Left ventricle myocardium inferior (tissue), 1 donor: ENCODE data around the gene FILIP1L. TPM values are rescaled to one million over a fixed set of nuclear protein-coding genes. Genes with fewer than 3 reads are reported as not detected.

Source experiments
- DNase-seq: peaks from one replicate; pipeline ENCODE4 v3.0.0-alpha.2; 2020
- H3K27ac ChIP-seq: fragments of 200-600 bp; replicated peaks from 2 replicates; pipeline ENCODE4 v1.8.0; 2021
- H3K27me3 ChIP-seq: fragments of 200-600 bp; 2 replicates; pipeline ENCODE4 v1.8.0; 2021; ENCODE audit warnings: low read depth
- H3K36me3 ChIP-seq: fragments of 200-600 bp; 2 replicates; pipeline ENCODE4 v1.8.0; 2021
- H3K4me1 ChIP-seq: fragments of 200-600 bp; 2 replicates; pipeline ENCODE4 v1.8.0; 2021
- H3K4me3 ChIP-seq: fragments of 200-600 bp; 2 replicates; pipeline ENCODE4 v1.8.0; 2021; ENCODE audit warnings: mild to moderate bottlenecking, moderate library complexity
- H3K9me3 ChIP-seq: fragments of 200-600 bp; replicated peaks from 2 replicates; pipeline ENCODE4 v1.8.0; 2021
- intact Hi-C: fragments of 100-400 bp; cut with micrococcal nuclease; formaldehyde crosslinking; loops from one replicate; pipeline ENCODE4 v1.11.0; 2022
- microRNA-seq: library from miRNA; unstranded; fragments of <30 nt; microRNA quantifications from one replicate; pipeline ENCODE4 v1.2.0, GENCODE V29; 2020
- total RNA-seq: library from RNA; stranded (reverse); fragmentation: NEBNext Ultra II Directional; extraction: Animal tissue kit (Norgen Biotek cat#: 25700); gene quantifications from one replicate; pipeline ENCODE4 v1.2.1, GENCODE V29; 2021
- TF ChIP-seq, protein P1 (sequence below): fragments of 200-600 bp; IDR thresholded peaks from 2 replicates; pipeline ENCODE4 v1.8.0; 2021; ENCODE audit warnings: antibody characterized with exemption, mild to moderate bottlenecking, borderline replicate concordance
- donor health status: DM: no; HTN: yes; CAD: no; lungs with severe emphysema.

Gene FILIP1L
- total RNA-seq, 1 donor from 2014 or later, result 84.9 TPM

- intact Hi-C loops, result no loop called here
- no peak overlapping the region for H3K4me3 ChIP-seq
- no peak overlapping the region for H3K27ac ChIP-seq
- H3K9me3 ChIP-seq, result no peaks in the 10 kb centered on the region
- no peaks in the 10 kb centered on the region for H3K27me3 ChIP-seq
- DNase-seq, result no peak
- TF ChIP-seq, protein P1, sequence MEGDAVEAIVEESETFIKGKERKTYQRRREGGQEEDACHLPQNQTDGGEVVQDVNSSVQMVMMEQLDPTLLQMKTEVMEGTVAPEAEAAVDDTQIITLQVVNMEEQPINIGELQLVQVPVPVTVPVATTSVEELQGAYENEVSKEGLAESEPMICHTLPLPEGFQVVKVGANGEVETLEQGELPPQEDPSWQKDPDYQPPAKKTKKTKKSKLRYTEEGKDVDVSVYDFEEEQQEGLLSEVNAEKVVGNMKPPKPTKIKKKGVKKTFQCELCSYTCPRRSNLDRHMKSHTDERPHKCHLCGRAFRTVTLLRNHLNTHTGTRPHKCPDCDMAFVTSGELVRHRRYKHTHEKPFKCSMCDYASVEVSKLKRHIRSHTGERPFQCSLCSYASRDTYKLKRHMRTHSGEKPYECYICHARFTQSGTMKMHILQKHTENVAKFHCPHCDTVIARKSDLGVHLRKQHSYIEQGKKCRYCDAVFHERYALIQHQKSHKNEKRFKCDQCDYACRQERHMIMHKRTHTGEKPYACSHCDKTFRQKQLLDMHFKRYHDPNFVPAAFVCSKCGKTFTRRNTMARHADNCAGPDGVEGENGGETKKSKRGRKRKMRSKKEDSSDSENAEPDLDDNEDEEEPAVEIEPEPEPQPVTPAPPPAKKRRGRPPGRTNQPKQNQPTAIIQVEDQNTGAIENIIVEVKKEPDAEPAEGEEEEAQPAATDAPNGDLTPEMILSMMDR, result peak; percentile 73
- H3K4me1 ChIP-seq, result peaks cover 7% of the 10 kb centered on the region
- H3K36me3 ChIP-seq, result peaks cover 1% of the 10 kb centered on the region
Measured at GRCh38 chr3:99789011-99789721, 325.1 kb downstream of the FILIP1L start.

Small RNA genes lying within 50 kb of the gene (microRNA-seq; reads per million reads assigned to microRNA genes)
- not detected for gene MIR3921

Other genes with a start within 250 kb of the FILIP1L start
- gene TBC1D23, start 146.5 kb upstream of the FILIP1L start, total RNA-seq, result 35.9 TPM
- gene NIT2, start 220.3 kb upstream of the FILIP1L start, total RNA-seq, result 51.5 TPM